Left lung (tissue), 10 donors: ENCODE data around the gene LRRC49. TPM values are rescaled to one million over a fixed set of nuclear protein-coding genes. Genes with fewer than 3 reads are reported as not detected.
A peak's percentile ranks its signal among the peaks of the same experiment; 100 is the strongest.
"Not testable (repeated sequence)": the region's sequence is repeated elsewhere in the genome, so short reads cannot be mapped to it uniquely, and the experiment has no call there.

Experiments
- ATAC-seq: fragments of 200-7000 bp; cut with Tn5 transposase; one replicate; pipeline ENCODE4 v1.9.1; 2020; ENCODE audit warnings: moderate library complexity
- DNase-seq, 4 donors: peaks; one replicate each; pipeline ENCODE4 v3.0.0-alpha.2; 2013 to 2020
- H3K27ac ChIP-seq, 2 donors: fragments of 200-600 bp; sonication (generic) in 1 of 2; one replicate each; pipeline versions ENCODE4 v1.5.0 to v1.8.0; 2020 to 2021
- H3K27me3 ChIP-seq, 2 donors: fragments of 200-600 bp; sonication (generic) in 1 of 2; one replicate each; pipeline versions ENCODE4 v1.5.0 to v1.8.0; 2020 to 2021
- H3K36me3 ChIP-seq, 2 donors: fragments of 200-600 bp; sonication (generic) in 1 of 2; one replicate each; pipeline versions ENCODE4 v1.5.0 to v1.8.0; 2020 to 2021
- H3K4me1 ChIP-seq, 2 donors: fragments of 200-600 bp; one replicate each; pipeline ENCODE4 v1.8.0; 2021
- H3K4me3 ChIP-seq, 2 donors: fragments of 200-600 bp; sonication (generic) in 1 of 2; one replicate each; pipeline versions ENCODE4 v1.5.0 to v1.8.0; 2020 to 2021; ENCODE audit warnings: mild to moderate bottlenecking in 1 of 2
- H3K9me3 ChIP-seq, 2 donors: fragments of 200-600 bp; sonication (generic) in 1 of 2; one replicate each; pipeline versions ENCODE4 v1.5.0 to v1.8.0; 2020 to 2021
- CTCF ChIP-seq, 2 donors: fragments of 200-600 bp; sonication (generic) in 1 of 2; IDR thresholded peaks; one replicate each; pipeline versions ENCODE4 v1.5.0 to v1.8.0; 2021; ENCODE audit warnings: antibody characterized with exemption in 2 of 2
- intact Hi-C, 2 donors: fragments of 100-400 bp; cut with DNase I; formaldehyde crosslinking; loops; one replicate each; pipeline versions ENCODE4 v1.11.2 to v1.14.2; 2022
- polyA plus RNA-seq, 6 donors: library from polyadenylated mRNA; unstranded; fragments of 120-200 nt; gene quantifications; one replicate each; pipeline ENCODE4 v1.2.1, GENCODE V29; 2013; ENCODE audit not compliant: insufficient read length in 6 of 6
- total RNA-seq, 2 donors: library from RNA; stranded (reverse); fragmentation: NEBNext Ultra II Directional; extraction: Animal tissue kit (Norgen Biotek cat#: 25700); gene quantifications; one replicate each; pipeline ENCODE4 v1.2.1, GENCODE V29; 2021
- donor health status: DM: no; HTN: yes; CAD: no.
- donor health status: DM: no; HTN: no; CAD: no.

The LRRC49 gene
- total and polyA plus RNA-seq, 8 donors, result 4.2 to 24.1 (median 19.4) TPM

- H3K9me3 ChIP-seq, result no peaks in the 10 kb centered on the region
- H3K27me3 ChIP-seq, result no peaks in the 10 kb centered on the region
- intact Hi-C loops, result no loop called here
- no peak for TF ChIP-seq CTCF (IDR thresholded peaks at IDR 0.05)
- DNase-seq, result no peak
- no peaks in the 10 kb centered on the region for H3K36me3 ChIP-seq
- H3K27ac ChIP-seq, result no peak overlapping the region
- no peak overlapping the region for H3K4me3 ChIP-seq
- ATAC-seq, result no peak
- no peaks in the 10 kb centered on the region for H3K4me1 ChIP-seq
Observed at GRCh38 chr15:70869346-70869745, 23.3 kb upstream of the LRRC49 start.

- no peaks in the 10 kb centered on the region for H3K36me3 ChIP-seq
- H3K4me3 ChIP-seq, result no peak overlapping the region
- H3K9me3 ChIP-seq, result no peaks in the 10 kb centered on the region
- no peaks in the 10 kb centered on the region for H3K4me1 ChIP-seq
- ATAC-seq, result peak; percentile 55
- peak overlapping the region in 1 of 2 donors; percentile 42 for H3K27ac ChIP-seq
- no peaks in the 10 kb centered on the region for H3K27me3 ChIP-seq
- no peak for TF ChIP-seq CTCF (IDR thresholded peaks at IDR 0.05)
- no peak for DNase-seq
- intact Hi-C loops, result loop anchor here in 1 of 2 donors (10.0 kb wide), 1 partner anchor 45 kb away; no protein-coding TSS in a partner anchor
Observed at GRCh38 chr15:70870051-70870450, 22.6 kb upstream of the LRRC49 start.

GRCh38 chr15:70871490-70871889 is 21.1 kb upstream of the LRRC49 start:
- DNase-seq, H3K4me1 ChIP-seq, H3K27ac ChIP-seq, H3K27me3 ChIP-seq, H3K9me3 ChIP-seq, H3K4me3 ChIP-seq, H3K36me3 ChIP-seq, ATAC-seq: not testable (repeated sequence)
- intact Hi-C loops, result loop anchor here in 1 of 2 donors (10.0 kb wide), 1 partner anchor 47 kb away; no protein-coding TSS in a partner anchor

- Histone ChIP-seq H3K4me3 (no peak overlapping the region), H3K36me3 (no peaks in the 10 kb centered on the region), H3K4me1 (no peaks in the 10 kb centered on the region), H3K9me3 (no peaks in the 10 kb centered on the region), H3K27me3 (no peaks in the 10 kb centered on the region), H3K27ac (no peak overlapping the region)
- intact Hi-C loops, result loop anchor here in 1 of 2 donors (10.0 kb wide), 1 partner anchor 49 kb away; no protein-coding TSS in a partner anchor
- ATAC-seq (no peak), DNase-seq (no peak)
- no peak for TF ChIP-seq CTCF (IDR thresholded peaks at IDR 0.05)
Observed at GRCh38 chr15:70873232-70874054, 19.2 kb upstream of the LRRC49 start.

- TF ChIP-seq CTCF (IDR thresholded peaks at IDR 0.05), result peak in 1 of 2 donors; percentile 24
- no peaks in the 10 kb centered on the region for H3K9me3 ChIP-seq
- H3K4me3 ChIP-seq, result no peak overlapping the region
- no peak for DNase-seq
- ATAC-seq, result peak; percentile 41
- H3K4me1 ChIP-seq, result no peaks in the 10 kb centered on the region
- intact Hi-C loops, result loop anchor here in 1 of 2 donors (10.0 kb wide), 1 partner anchor 50 kb away; no protein-coding TSS in a partner anchor
- H3K27ac ChIP-seq, result no peak overlapping the region
- H3K36me3 ChIP-seq, result no peaks in the 10 kb centered on the region
- no peaks in the 10 kb centered on the region for H3K27me3 ChIP-seq
Observed at GRCh38 chr15:70875001-70875782, 17.4 kb upstream of the LRRC49 start.
